ENCODE measurements around the gene ABCD1.

DNA sequence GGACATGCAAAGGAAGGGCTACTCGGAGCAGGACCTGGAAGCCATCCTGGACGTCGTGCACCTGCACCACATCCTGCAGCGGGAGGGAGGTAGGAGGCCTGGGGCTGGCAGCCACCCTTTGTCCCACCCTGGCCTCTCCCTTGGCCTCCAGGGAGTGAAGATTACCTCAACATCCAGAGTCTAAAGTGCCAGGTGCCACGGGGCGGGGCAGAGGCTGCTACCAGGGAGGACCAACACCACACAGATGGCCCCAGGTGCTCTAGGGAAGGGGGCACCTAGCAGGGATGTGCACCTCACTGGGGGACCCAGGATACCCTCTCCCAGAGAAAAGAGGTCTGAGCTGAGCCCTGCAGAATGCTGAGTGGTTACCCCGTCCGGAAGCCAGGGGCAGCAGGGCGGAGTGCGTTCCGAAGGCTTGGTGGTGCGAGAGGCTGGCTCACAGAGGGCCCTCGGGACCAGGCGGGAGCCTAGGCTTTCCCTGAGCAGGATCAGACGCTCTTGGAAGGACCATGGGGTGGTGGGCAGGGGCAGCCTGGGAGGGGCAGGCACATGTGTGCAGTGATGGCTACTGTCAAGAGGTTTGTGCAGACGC, 16.1 kb downstream of the ABCD1 start:
- no peak for TF ChIP-seq POLR2A (IDR thresholded peaks at IDR 0.05; ENCODE audit: low read depth, low read length)
- no peak for TF ChIP-seq SPI1 (IDR thresholded peaks at IDR 0.05; ENCODE audit: low read depth, low read length)
- no peak for TF ChIP-seq TAF1 (IDR thresholded peaks at IDR 0.05; ENCODE audit: low read depth, low read length)
- no peak for TF ChIP-seq POLR2AphosphoS5 (IDR thresholded peaks at IDR 0.05; ENCODE audit: low read depth, low read length)
- no peak for TF ChIP-seq PAX5 (IDR thresholded peaks at IDR 0.05; ENCODE audit: insufficient read depth, low read length, severe bottlenecking)
- no peak for TF ChIP-seq POU2F2 (IDR thresholded peaks at IDR 0.05; ENCODE audit: low read depth, low read length)

All from GM12891 (cell line).